ENCODE results near the gene CNTN1. TPM values are rescaled to one million over a fixed set of nuclear protein-coding genes. Genes with fewer than 3 reads are reported as not detected.
"Not testable (repeated sequence)": the region's sequence is repeated elsewhere in the genome, so short reads cannot be mapped to it uniquely, and the experiment has no call there.

Gene CNTN1
- total RNA-seq, 1 donor from 2014 or later: not detected

GRCh38 chr12:40697566-40698259 lies 5.5 kb downstream of the CNTN1 start:
- no peak for DNase-seq (ENCODE audit: low read depth in 2 of 2)

DNA sequence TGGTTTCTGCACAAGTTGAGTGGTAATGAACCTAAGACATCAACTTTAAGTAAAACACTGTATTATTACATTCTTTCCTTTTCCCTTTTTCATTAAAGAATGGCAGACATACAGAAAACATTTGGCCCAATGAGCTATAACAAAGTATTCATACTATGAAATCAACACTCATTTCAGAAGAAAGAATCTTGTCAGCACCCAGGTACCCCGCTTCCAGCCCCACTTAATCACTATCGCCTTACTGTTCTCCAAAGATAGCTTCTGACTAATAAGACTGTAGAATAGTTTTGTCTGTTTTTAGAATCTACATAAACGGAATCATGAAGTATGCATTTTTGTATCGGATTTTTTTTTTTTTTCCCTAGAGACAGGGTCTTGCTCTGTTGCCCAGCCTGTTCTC lies 9.5 kb downstream of the CNTN1 start:
- DNase-seq (ENCODE audit: low read depth in 2 of 2): no peak

GRCh38 chr12:40711121-40711520 lies 18.9 kb downstream of the CNTN1 start:
- no peak for DNase-seq (ENCODE audit: low read depth in 2 of 2)

- DNase-seq (ENCODE audit: low read depth in 2 of 2): no peak
Measured at GRCh38 chr12:40714636-40715035, 22.4 kb downstream of the CNTN1 start.

GRCh38 chr12:40716037-40716436 lies 23.8 kb downstream of the CNTN1 start:
- no peak for DNase-seq (ENCODE audit: low read depth in 2 of 2)

DNA sequence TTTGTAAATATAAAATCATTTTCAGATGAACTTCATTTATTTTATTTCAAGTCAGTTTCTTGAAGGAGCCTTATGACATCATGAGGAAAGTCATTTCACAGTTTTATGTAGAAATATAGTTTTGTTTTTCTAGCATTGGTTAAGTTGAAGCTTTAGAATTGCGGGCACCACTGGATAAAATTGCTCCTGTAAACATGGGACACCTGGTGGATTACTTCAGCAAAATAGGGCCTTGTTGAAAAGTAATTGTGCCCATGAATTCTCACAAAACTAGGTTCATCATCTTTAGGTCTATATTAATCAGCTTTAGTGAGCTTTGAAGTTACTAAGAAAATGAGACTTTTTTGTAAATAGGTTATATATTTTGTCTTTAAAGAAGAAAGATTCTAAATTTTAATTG lies 25.3 kb downstream of the CNTN1 start:
- no peak for DNase-seq (ENCODE audit: low read depth in 2 of 2)

DNA sequence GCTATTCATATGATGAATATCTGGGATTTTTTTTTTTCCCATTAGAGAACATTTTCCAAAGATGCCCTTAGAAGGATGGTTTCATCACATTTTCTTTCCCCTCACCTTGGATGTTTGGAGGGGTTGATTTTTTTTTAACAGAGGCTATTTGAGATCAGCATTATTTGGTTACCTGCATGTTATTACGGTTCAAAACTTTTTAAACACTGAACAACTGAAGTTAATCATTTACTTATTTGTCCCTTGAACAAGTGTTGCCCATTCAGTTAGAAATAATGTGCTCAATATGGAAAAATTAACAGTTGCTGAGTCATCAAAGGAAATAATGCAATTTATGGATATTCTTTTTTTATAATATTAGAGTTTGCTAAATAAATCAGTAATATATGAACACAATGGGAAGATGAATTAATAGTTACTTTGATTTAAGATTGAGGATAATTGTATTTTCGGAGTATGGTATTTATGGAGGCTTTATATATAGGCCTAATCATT lies 26.7 kb downstream of the CNTN1 start:
- no peak for DNase-seq (ENCODE audit: low read depth in 2 of 2)

DNA sequence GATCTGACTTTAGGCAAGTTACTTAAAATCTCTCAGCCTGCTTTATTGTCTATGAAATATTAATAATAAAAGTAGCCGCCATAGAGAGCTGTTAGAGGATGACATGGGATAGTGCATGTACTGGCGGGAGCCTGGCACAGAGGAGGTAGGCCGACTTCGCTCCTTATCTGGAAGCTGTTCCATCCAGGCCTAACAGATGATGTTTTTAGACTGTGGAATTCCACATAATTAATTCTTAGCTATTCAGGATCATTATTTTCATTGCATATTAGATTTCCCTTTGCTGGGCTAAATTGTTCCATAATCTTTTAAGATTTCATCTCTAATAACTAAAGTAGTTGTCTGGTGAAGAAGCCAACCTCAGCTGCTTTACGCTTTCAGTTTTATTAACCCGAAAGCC lies 30.8 kb downstream of the CNTN1 start:
- no peak for DNase-seq (ENCODE audit: low read depth in 2 of 2)

GRCh38 chr12:40726366-40726765 lies 34.1 kb downstream of the CNTN1 start:
- DNase-seq (ENCODE audit: low read depth in 2 of 2): no peak

GRCh38 chr12:40727774-40728483 lies 35.7 kb downstream of the CNTN1 start:
- no peak for DNase-seq (ENCODE audit: low read depth in 2 of 2)

- DNase-seq (ENCODE audit: low read depth in 2 of 2): no peak
Measured at GRCh38 chr12:40730281-40730680, 38.0 kb downstream of the CNTN1 start.

GRCh38 chr12:40733871-40734270 lies 41.6 kb downstream of the CNTN1 start:
- DNase-seq (ENCODE audit: low read depth in 2 of 2): no peak

DNA sequence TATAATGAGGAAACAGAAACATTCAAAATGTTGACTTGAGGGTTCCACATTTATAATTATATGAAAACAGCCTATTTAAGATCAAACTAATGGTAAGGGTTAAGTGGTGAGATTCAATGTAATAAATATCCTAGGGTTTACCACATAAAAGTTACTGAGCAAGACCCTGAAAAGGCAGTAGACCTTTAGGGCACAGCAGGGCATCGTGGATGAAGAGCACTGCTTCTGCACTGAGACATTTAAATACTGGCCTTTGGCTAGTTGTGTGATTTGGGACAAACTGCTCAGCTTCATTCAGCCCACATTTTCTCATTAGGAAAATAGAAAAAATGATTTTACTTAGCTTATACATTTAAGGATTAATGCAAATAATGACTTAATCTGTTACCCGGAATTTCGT lies 42.0 kb downstream of the CNTN1 start:
- DNase-seq (ENCODE audit: low read depth in 2 of 2): no peak

- no peak for DNase-seq (ENCODE audit: low read depth in 2 of 2)
Measured at GRCh38 chr12:40735551-40736230, 43.5 kb downstream of the CNTN1 start.

GRCh38 chr12:40737416-40737815 lies 45.2 kb downstream of the CNTN1 start:
- not testable (repeated sequence) for DNase-seq (ENCODE audit: low read depth in 2 of 2)

DNA sequence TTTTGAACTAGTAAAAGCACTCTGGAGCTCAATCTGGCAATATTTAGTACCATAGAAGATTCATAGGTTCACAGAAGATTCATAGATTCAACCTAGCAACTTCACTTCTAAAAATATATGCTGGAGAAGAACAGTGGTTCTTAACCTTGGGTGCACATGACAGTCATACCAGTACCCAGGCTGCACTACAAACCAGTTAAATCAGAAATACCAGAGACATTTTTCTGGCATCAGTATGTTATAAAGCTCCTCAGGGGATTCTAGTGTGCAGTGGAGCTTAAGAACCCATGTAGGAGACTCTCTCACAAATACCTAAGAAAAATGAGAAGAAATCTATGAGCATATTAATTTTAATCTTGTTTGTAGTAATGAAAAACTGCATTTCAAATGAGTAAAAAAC lies 46.6 kb downstream of the CNTN1 start:
- DNase-seq (ENCODE audit: low read depth in 2 of 2): no peak

GRCh38 chr12:40742041-40742440 lies 49.8 kb downstream of the CNTN1 start:
- no peak for DNase-seq (ENCODE audit: low read depth in 2 of 2)

DNA sequence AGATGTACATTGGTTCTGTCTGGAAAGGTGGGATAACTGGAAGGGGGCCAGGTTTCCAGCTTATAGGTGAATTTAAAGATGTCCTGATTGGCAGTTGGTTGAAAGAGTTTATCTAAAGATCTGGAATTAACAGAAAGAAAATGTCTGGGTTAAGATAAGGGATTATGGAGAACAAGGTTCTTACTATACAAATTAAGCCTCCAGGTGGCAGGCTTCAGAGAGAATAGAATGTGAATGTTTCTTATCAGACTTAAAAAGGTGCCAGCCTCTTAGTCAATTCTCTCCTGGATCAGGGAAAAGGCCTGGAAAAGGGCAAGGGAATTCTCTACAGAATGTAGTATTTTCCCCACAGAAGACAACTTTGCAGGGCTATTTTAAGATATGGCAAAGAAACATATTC lies 53.1 kb downstream of the CNTN1 start:
- DNase-seq (ENCODE audit: low read depth in 2 of 2): no peak

DNA sequence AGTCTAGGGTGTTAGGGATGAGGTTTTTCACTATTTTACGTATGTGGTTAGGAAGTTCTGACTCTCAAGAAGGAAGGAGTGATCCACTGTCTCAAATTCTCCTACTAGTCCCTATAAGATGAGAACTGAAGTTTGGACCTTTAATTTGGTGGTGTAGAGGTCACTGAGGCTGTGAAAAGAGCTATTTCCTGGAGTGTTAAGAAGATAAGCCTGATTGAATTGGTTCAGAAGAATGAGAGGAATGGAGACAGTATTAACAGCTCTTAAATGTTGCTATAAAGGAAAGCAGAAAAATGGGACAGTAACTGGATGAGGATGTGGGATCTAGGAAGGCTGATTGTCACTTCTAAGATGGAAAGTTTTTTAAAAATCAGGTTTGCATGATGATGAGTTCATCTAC lies 57.6 kb downstream of the CNTN1 start:
- no peak for DNase-seq (ENCODE audit: low read depth in 2 of 2)

DNA sequence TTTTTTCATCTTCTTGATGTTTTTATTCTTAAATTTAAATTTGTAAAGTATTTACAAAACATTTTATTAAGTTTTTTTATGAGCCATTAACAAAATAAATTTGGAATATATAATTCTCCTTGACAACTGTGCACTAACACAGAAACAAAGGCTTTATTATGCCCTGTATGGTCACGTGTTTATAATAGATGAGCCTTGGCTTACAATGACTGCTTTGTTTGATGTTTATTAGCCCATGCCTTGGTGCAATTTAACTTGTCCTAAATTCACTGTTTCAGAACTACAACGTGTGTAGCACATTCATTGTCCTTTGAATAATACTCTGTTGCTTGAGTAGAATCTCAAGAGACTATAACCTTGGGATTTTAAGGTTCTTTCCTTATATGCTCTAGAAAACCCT lies 59.8 kb downstream of the CNTN1 start:
- DNase-seq (ENCODE audit: low read depth in 2 of 2): no peak

- DNase-seq (ENCODE audit: low read depth in 2 of 2): no peak
Measured at GRCh38 chr12:40760821-40761220, 68.6 kb downstream of the CNTN1 start.

DNA sequence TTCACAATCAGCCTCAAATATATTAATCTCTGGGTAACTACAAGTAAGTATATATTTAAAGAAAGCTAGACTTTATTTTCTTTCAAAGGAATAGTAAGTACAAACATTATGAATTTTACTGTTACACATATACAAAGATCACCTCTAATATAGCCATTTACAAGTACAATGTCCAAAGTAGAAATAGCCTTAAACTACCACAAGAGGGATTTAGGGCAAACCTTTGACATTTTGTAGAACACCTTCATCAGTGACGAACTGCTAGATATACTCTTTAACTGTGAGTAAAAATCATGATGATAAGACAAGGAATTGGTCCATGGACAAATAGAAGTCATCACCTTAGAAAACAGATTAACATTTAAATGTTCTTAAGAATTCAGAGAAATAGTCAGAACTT lies 69.8 kb downstream of the CNTN1 start:
- no peak for DNase-seq (ENCODE audit: low read depth in 2 of 2)

Measured in lung microvascular endothelial cell (primary cell).